GM19035 (cell line): Measurements from ENCODE around the gene ST8SIA6.

Experiments
- ATAC-seq: cut with Tn5 transposase; IDR thresholded peaks from one replicate; pipeline ENCODE4 v1.9.1; 2021; ENCODE audit not compliant: unreplicated experiment

The ST8SIA6 gene

GRCh38 chr10:17387861-17388503, 66.4 kb downstream of the ST8SIA6 start:
- no peak for ATAC-seq

- no peak for ATAC-seq
Observed at GRCh38 chr10:17386616-17387075, 67.7 kb downstream of the ST8SIA6 start.

GRCh38 chr10:17386021-17386420, 68.4 kb downstream of the ST8SIA6 start:
- no peak for ATAC-seq

DNA sequence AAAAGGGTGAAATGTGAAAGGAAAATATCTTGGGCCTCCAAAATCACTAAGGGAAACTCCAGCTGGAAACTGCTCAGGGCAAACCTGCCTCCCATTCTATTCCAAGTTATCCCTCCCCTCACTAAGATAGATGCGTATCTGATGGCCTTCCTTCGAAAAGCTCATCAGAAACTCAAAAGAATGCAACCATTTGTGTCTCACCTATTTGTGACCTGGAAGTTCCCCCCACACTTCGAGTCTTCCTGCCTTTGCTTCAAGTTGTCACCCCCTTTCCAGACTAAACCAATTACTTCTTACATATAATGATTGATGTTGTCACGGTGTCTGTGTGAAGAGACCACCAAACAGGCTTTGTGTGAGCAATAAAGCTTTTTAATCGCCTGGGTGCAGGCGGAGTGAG, 69.3 kb downstream of the ST8SIA6 start:
- no peak for ATAC-seq

DNA sequence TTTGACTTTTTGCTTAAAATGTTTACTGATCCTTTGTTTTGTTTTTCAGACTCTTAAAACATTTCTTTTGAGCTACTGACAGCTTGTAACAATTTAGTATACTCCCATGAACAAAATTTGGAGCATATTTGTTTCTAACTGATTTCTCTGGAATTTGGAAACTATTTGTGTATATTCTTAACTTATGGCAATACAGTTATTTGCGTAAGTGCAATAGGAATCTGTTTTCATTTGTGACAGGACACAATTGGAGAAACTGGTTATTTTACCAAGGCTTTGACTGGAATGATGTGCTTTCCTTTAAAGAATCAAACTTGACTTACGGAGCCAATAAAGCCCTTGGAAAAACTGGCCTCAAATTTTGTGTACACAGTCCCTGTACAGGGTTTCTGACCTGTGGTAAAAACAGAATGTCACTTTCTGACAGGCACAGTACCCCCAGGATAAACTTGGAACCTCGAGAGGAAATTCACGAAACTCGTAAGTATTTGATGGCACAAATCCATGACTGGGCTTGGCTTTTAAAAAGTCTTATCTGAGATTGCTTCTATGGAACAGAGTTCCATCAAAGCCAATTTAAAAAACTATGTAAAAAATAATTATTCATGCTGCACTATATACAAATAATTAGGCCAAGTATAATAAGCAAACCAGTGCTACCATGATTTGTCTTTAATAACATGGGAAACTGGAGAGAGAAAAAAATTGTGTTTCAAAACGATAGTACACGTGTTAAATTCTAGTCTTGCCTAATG, 70.4 kb downstream of the ST8SIA6 start:
- no peak for ATAC-seq

DNA sequence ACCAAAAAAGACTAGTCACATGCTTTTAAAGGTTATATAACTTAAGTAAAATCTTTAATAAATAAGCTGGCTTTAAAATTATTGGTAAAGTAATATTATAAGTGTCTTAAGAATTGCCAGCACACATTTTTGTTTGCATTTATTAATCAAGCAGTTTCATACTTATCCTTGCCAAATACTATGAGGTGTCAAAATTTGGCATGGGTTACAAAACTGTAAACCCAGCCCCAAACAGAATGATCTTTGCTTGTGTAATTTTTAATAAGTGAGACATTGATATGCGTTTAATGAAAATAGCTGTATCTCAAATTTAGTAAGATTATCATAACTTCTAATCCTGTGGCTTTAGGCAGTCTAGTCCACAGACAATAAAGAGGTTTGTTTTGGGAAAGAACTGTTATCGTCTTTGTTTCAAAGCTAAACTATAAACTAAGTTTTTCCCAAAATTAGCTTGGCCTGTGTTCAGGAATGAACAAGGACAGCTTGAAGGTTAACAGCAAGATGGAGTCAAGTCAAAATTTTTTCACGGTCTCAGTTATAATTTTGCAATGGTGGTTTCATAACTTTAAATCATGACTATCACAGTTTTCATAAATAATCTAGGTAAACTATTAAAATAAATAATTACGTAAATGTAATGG, 72.8 kb downstream of the ST8SIA6 start:
- ATAC-seq = no peak

- no peak for ATAC-seq
Observed at GRCh38 chr10:17380888-17381287, 73.5 kb downstream of the ST8SIA6 start.

GRCh38 chr10:17380016-17380415, 74.4 kb downstream of the ST8SIA6 start:
- ATAC-seq = no peak

GRCh38 chr10:17379151-17379690, 75.2 kb downstream of the ST8SIA6 start:
- no peak for ATAC-seq

GRCh38 chr10:17375936-17376584, 78.3 kb downstream of the ST8SIA6 start:
- no peak for ATAC-seq

DNA sequence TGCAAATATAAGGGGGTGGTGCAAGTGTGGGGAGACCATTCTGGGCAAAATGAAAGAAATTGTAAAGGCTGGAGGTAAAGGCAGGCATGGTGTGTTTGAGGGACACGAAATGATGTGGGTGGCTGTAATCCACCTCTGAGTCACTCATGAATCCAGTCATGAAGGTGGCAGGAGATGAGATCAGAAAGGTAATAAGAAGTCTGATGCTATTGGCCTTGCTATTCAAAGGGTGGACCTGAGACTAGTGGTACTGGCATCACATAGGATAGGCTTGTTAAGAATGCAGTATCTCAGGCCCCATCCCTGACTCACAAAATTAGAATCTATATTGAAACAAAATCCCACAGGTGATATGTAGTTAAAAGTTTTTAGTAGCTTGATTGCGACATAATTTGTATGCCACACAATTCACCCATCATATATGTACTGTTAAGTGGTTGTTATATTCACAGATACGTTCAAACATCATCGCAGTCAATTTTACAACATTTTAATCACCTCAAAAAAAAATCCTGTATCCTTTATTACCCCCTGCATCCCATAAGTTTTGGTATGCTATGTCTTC, 85.6 kb downstream of the ST8SIA6 start:
- no peak for ATAC-seq

DNA sequence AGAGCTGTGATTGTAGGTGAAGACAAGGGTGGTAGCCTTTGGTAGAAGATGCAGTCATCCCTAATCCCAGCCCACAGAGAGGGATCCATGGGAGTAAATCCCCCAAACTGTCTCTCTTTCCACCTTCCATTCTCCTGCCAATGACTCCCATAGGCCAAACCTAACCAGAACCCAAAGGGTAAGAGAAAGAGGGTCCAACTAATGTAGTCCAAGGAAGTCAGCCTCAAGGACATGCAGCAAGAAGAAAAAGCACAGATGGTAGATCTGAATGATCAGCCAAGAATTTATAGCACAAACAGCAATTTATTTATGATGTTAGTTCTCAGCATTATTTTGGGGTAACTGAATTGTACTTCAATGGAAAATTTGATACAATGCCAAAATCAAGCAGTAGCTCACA, 87.7 kb downstream of the ST8SIA6 start:
- no peak for ATAC-seq

- ATAC-seq = no peak
Observed at GRCh38 chr10:17365402-17365801, 89.0 kb downstream of the ST8SIA6 start.

- ATAC-seq = no peak
Observed at GRCh38 chr10:17358461-17358860, 95.9 kb downstream of the ST8SIA6 start.

- no peak for ATAC-seq
Observed at GRCh38 chr10:17357781-17358180, 96.6 kb downstream of the ST8SIA6 start.

- ATAC-seq = no peak
Observed at GRCh38 chr10:17356820-17357219, 97.6 kb downstream of the ST8SIA6 start.

DNA sequence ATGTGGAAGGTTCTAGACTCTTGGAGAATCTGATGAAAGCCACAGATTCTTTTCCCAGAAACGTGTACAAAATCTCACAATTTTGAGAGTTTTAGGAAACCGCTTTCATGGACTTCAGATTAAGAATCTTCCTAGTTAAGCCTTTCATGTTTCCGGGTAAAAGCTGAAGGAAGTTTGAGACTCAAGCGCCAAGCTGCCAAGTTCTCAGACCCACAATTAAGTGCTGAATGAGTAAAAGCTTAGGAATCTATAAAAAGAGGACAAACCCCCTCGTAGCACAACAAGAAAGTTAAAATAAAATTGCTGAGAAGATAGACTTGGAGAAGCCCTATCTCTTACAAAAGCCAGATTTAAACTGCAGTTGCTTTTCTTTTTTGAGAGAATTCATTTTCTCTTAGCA, 99.6 kb downstream of the ST8SIA6 start:
- ATAC-seq = no peak

GRCh38 chr10:17353568-17354300, 100.7 kb downstream of the ST8SIA6 start:
- ATAC-seq = no peak

DNA sequence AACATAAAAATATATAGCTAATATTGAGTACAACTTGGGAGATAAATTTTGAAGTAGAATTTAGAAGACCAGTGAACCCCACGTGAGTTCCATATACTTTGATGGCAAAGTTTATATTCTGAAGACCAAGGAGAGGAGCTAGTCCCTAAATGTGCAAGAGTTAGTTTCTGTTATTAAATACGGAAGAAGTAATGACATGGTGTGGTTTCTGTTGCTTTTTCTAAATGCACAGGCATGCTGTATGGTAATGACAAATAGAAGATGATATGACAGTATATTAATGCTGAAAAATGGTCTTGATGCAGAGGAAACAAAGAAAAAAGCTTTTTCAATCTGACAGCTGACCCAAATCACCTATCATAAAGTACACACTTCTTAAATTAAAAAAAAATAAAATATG, 101.8 kb downstream of the ST8SIA6 start:
- ATAC-seq = no peak

DNA sequence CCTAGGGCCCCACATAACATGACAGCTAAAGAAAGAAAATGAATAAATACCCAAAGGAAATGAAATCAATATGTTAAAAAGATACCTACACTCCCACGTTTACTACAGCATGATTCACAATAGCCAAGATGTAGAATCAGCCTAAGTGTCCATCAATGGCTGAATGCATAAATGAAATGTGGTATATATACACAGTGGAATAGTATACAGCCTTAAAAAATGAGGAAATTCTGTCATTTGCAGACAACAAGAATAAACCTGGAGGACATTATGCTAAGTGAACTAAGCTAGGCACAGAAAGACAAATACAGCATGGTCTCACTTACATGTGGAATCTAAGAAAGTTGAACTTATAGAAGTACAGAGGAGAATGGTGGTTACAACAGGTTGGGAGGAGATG, 102.9 kb downstream of the ST8SIA6 start:
- ATAC-seq = no peak
